GM21423 (cell line): ENCODE results near the gene STK10.

Source experiments
- ATAC-seq: cut with Tn5 transposase; IDR thresholded peaks from one replicate; pipeline ENCODE4 v1.9.1; 2021; ENCODE audit warnings: mild to moderate bottlenecking, moderate library complexity; ENCODE audit not compliant: unreplicated experiment

Gene STK10

GRCh38 chr5:172111852-172112225, 76.2 kb downstream of the STK10 start:
- ATAC-seq, result no peak

DNA sequence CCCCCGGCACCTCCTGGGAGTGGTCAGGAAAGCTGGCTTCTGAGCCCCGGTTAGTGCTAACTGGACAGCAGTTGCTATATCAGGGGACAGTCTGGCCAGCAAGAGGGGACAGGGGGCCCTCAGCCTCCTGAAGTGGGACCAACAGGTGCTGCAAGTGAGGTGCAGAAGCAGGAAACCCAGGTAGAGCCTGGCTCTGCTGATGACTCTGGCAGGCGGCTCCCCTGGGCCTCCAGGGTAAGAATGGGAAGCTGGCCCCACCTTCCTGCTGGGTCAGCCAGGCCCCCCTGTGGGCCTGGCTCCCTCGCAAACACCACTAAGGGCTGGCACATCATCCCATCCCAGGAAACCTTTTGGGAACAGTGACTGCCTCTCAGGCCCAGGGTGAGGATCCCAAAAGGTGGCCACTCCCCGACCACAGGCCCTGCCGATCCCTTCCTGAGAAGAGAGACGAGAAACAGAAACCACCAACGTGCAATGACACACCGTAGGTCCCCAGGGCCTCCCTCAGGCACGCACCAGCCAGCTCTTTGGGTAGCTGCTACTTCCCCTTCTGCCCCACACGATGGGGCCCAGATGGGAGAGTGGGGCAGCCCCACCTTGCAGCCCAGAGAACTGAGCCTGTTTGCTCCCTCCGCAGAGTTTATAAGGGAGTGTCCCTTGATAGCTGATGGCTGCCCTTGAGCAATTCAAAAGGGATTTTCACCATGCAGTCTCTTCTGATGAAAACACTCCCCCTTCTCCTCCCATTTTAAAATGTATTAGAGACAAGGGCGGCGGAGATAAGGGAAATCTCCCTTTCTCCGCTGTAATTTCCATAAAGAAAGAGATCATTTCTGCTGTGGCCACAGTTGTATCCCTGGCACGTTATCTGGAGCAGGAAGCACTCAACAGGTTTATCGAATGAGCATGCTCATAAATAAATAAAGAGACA, 76.8 kb downstream of the STK10 start:
- peak; percentile 74 for ATAC-seq

GRCh38 chr5:172110260-172110815, 77.7 kb downstream of the STK10 start:
- no peak for ATAC-seq

DNA sequence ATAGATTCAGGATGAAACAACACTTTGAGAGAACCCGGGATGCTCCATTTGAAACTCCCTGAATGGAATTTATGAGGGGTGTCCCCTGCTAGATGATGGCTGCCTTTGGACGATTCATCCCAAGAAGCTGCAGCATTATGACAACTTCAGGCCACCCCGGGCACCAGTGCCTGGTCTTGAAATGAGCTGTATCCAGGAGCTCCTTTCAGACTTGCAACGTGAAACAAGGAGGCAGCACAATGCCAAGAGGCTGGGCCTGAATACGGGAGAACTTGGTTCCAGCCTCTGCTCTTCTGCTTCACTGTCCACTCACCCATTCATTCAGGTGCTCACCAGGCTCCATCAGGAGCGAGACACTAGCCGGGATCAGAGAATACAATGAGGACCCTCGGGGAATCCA, 78.3 kb downstream of the STK10 start:
- no peak for ATAC-seq

DNA sequence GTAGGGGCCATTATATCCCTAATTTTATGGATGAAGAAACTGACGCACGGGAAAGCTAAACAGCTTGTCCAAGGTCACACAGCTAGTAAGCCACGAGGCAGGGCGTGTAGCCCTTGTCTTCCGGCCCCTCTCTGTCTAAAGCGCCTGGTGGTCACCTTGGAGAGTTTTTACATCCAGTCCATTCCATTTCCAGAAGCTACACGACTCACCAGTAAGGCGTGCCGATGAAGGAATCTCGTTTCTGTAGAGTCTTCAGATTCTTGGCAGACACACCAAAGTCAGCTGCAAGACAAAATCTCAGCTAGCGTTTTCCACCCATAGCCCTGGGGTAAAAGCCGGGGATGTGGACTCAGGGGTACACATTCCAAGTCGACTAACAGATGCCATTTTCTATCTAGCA, 80.5 kb downstream of the STK10 start:
- no peak for ATAC-seq

DNA sequence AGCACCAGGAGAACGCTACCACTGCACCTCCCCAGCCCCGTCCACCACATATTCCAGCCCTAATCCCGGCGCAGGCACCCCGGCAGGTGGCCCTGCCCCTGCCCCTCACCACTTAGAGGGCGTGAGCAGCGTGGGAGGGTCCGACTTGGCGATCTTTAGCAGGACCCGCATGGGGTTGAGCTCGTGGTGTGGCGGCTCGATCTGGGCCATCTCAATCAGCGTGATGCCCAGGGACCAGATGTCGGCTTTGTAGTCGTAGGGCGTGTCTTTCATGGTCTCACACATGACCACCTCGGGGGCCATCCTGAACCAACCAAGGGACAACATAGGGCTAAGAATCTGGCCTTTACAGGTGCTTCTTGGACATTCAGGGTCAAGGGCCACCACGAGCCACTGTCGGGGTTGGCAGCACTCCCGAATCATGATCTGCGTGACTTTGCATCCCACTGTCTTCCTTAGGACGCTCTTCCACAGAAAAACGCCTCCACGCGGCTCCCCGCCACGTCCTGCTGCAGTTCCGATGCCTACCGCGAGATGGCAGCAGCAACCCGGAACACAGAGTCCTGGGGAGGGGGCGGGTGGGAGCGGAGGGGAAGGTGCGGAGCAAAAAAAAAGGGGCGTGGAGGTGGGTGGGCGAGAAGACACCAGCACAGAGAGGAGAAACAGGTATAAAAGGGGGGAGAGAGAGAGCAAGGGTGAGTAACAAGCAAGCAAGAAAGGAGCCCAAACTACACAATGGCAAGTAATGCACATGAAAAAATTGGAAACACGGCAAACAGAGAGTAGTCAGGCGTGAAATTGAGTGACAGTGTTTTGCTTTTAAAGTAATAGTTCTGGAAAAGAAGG, 81.3 kb downstream of the STK10 start:
- no peak for ATAC-seq

DNA sequence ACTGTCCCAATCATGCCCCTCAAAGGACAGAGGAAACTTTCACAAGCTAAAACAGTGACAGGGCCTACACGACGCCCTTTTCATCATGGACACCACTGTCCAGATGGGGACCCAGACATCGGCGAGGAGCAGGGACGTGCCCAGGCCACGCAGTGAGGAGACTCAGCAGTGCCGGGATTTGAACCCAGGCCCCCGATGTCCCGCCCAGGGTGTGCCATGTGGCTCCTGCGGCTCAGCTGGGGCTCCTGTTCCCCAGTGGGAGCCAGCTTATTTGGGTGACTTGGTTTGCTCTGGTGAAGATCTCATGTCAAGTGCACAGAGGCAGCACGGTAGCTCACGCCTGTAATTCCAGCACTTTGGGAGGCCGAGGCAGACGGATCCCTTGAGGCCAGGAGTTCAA, 82.2 kb downstream of the STK10 start:
- no peak for ATAC-seq

GRCh38 chr5:172104801-172105701, 83.0 kb downstream of the STK10 start:
- ATAC-seq, result no peak

- no peak for ATAC-seq
Measured at GRCh38 chr5:172104021-172104420, 84.0 kb downstream of the STK10 start.

GRCh38 chr5:172102913-172103626, 85.0 kb downstream of the STK10 start:
- ATAC-seq, result no peak

DNA sequence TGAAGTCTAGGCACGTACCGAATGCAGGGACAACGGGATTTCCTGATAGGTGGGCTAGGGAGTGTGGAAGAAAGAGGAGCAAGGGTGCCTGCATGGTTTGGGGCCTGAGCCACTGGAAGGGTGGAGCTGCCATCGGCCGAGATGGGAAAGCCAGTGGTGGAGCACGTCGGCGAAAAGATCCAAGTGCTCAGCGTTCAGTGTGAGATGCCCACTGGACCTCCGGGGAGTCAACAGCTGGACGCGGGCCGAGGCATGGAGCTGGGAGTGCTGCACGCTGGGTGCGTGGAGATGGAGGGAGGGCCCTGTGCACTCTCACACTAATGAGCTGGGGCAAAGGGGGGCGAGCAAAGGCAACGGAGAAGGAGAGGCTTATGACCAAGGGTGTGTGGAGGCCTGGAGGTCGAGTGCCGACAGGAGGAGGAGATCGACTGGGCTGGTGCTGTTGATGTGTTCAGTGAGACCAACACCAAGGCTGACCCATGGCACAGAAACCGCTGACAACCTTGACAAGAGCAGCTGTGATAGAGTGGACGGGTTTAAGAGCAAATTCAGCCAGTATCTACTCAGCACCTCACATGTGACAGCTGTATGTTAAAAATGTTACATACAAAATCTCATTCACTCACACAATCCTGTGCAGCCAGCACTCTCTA, 85.7 kb downstream of the STK10 start:
- ATAC-seq, result no peak

GRCh38 chr5:172101547-172102217, 86.3 kb downstream of the STK10 start:
- ATAC-seq, result no peak

DNA sequence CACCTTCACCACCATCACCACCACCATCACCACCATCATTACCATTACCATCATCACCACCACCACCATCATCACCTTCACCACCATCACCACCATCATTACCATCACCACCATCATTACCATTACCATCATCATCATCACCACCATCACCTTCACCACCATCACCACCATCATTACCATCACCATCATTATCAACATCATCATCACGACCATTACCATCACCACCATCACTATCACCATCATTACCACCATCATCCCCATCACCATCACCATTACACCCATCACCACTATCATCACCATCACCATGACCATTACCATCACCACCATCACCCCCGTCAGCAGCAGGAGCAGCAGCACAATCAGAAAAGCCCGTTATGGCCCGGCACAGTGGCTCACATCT, 89.1 kb downstream of the STK10 start:
- ATAC-seq, result no peak

GRCh38 chr5:172098046-172098445, 90.0 kb downstream of the STK10 start:
- no peak for ATAC-seq

DNA sequence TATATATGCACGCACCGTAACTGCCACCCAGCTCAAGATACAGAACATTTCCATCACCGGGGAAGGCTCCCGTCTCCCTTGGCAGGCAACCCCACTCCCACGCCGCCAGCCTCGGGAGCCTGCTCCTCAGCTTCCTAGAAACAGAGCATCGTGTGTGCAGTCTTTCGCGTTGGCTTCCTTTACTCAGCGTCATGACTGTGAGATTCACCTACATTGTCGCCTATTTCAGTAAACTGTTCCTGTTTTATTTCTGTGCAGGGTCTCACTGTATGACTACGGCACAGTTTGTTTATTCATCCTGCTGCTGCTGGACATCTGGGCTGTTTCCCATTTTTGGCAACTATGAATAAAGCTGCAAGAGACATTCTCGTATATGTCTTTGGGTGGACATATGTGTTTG, 90.7 kb downstream of the STK10 start:
- no peak for ATAC-seq

DNA sequence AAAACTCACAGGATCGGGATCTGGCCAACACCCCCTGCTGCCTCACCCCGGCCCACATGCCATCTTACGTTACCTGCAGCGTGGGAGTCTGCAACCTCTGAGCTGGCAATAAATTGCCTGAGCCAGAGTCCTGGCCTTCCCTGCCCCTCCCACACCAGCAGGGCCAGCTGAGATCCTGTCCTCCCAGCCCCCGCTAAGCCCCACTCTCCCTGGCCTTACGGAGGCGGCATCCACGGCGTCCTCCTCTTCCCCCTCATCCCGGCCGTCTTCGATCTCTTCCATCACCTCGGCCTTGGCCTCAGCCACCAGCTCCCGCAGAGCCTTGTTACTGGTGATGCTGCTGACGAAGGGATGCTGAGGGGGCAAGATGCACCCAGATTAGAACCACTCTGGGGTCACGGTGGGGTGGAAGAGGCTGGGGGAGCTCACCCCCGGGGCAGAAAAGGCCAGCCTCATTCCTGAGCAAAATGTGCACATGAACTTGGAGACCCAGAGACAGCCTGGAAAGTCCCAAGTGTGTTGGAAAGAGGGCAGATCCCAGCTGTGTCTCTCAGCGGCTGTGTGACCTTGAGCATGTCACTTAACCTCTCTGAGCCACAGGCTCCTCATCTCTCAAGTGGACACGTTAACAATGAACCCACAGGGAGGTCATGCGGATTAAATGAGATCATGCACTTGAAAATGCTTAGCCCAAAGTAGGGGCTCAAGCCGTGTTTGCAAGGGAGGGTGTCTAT, 91.7 kb downstream of the STK10 start:
- no peak for ATAC-seq

GRCh38 chr5:172095368-172096206, 92.4 kb downstream of the STK10 start:
- ATAC-seq, result no peak
